ENCODE data around the gene TENT4B. TPM values are rescaled to one million over a fixed set of nuclear protein-coding genes. Genes with fewer than 3 reads are reported as not detected.
"Not testable (repeated sequence)": the region's sequence is repeated elsewhere in the genome, so short reads cannot be mapped to it uniquely, and the experiment has no call there.

The TENT4B gene
- total RNA-seq, 1 donor from 2014 or later, result 13.5 TPM

DNA sequence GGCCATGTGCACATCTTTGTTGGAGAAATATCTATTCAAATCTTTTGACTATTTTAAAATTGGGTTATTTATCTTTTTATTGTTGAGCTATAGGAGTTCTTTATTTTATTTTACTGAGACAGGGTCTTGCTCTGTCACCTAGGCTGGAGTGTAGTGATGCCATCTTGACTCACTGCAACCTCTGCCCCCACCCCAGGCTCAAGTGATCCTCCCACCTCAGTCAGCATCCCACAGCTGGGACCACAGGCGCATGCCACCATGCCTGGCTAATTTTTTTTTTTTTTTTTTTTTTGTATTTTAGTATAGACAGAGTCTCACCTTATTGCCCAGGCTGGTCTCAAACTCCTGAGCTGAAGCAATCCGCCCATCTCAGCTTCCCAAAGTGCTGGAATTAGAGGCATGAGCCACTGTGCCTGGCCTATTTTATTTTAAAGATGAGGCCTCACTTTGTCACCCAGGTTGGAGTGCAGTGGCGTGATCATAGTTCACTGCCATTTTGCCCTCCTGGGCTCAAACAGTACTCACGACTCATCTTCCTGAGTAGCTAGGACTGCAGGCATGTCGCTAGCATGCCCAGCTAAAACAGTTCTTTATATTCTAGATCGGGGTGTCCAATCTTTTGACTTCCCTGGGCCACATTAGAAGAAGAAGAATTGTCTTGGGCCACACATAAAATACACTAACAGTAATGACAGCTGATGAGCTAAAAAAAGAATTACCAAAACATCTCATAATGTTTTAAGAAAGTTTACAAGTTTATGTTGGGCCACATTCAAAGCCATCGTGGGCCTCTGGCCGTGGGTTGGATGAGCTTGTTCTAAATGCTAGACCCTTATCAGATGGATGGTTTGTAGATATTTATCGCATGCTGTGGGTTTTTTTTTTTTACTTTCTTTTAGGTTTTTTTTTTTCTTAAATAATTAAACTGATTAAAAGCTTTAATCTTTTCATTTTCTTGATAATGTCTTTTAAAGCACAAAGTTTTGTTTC lies 13.7 kb downstream of the TENT4B start:
- no peaks in the 10 kb centered on the region for H3K9me3 Mint-ChIP-seq (ENCODE audit: low read depth)
- H3K4me1 Mint-ChIP-seq (ENCODE audit: low read depth), result peaks cover 6% of the 10 kb centered on the region
- TF ChIP-seq, protein P1, sequence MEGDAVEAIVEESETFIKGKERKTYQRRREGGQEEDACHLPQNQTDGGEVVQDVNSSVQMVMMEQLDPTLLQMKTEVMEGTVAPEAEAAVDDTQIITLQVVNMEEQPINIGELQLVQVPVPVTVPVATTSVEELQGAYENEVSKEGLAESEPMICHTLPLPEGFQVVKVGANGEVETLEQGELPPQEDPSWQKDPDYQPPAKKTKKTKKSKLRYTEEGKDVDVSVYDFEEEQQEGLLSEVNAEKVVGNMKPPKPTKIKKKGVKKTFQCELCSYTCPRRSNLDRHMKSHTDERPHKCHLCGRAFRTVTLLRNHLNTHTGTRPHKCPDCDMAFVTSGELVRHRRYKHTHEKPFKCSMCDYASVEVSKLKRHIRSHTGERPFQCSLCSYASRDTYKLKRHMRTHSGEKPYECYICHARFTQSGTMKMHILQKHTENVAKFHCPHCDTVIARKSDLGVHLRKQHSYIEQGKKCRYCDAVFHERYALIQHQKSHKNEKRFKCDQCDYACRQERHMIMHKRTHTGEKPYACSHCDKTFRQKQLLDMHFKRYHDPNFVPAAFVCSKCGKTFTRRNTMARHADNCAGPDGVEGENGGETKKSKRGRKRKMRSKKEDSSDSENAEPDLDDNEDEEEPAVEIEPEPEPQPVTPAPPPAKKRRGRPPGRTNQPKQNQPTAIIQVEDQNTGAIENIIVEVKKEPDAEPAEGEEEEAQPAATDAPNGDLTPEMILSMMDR (IDR thresholded peaks at IDR 0.05; ENCODE audit: unreplicated experiment), result no peak
- H3K36me3 Mint-ChIP-seq (ENCODE audit: insufficient read depth), result no peaks in the 10 kb centered on the region
- no peak overlapping the region for H3K27ac Mint-ChIP-seq
- no peak overlapping the region for H3K4me3 Mint-ChIP-seq (ENCODE audit: low read depth)
- H3K27me3 Mint-ChIP-seq, result no peaks in the 10 kb centered on the region
- DNase-seq (ENCODE audit: low spot score, unreplicated experiment), result no peak

DNA sequence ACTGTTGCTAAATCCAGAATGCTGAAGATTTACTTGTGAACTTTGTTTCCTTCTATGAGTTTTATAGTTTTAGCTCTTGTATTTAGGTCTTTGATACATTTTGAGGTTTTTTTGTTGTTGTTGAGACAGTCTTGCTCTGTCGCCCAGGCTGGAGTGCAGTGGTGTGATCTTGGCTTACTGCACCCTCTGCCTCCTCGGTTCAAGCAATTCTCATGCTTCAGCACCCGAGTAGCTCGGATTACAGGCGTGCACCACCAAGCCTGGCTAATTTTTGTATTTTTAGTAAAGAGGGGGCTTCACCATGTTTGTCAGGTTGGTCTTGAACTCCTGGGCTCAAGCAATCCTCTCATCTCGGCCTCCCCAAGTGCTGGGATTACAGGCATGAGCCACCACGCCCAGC lies 14.4 kb downstream of the TENT4B start:
- H3K27me3 Mint-ChIP-seq, result no peaks in the 10 kb centered on the region
- no peaks in the 10 kb centered on the region for H3K36me3 Mint-ChIP-seq (ENCODE audit: insufficient read depth)
- no peaks in the 10 kb centered on the region for H3K9me3 Mint-ChIP-seq (ENCODE audit: low read depth)
- H3K4me3 Mint-ChIP-seq (ENCODE audit: low read depth), result no peak overlapping the region
- DNase-seq (ENCODE audit: low spot score, unreplicated experiment), result no peak
- no peak overlapping the region for H3K27ac Mint-ChIP-seq
- TF ChIP-seq, protein P1 (IDR thresholded peaks at IDR 0.05; ENCODE audit: unreplicated experiment), result no peak
- peaks cover 6% of the 10 kb centered on the region for H3K4me1 Mint-ChIP-seq (ENCODE audit: low read depth)

DNA sequence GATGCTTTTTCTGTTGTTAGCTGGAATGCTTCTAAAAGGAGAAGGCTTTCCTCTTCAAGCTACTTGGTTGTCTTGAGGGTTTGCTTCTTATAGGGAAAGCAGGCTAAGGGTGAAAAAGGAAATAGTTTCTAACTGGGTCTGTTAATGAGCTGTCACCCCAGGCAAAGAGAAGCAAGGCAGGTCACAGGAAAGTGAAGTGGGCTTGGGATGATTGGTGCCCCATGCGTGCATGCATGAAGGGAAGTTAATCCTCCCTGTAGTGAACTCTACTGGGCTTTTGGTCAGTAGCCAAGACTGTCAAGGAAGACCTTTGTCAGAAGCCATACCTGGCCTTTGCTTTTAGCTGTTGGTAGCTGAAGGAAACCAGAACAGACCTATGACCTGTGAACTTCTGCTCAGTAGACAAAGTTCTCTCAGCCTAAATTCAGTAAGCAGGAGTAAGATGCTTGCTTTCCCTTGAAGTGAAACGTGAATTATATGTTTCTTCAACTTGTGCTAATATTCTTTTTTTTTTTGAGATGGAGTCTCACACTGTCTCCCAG lies 16.5 kb downstream of the TENT4B start:
- H3K9me3 Mint-ChIP-seq (ENCODE audit: low read depth), result no peaks in the 10 kb centered on the region

DNA sequence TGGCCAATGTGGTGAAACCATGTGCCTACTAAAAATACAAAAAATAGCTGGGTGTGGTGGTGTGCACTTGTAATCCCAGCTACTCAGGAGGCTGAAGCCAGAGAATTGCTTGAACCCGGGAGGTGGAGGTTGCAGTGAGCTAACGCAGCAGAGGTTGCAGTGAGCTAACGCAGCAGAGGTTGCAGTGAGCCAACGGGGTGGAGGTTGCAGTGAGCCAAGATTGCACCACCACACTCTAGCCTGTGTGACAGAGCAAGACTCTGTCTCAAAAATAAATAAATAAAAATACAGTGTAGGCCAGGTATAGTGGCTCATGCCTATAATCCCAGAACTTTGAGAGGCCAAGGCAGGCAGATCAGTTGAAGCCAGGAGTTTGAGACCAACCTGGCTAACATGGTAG lies 18.7 kb downstream of the TENT4B start:
- not testable (repeated sequence) for H3K27ac Mint-ChIP-seq; H3K36me3 Mint-ChIP-seq (ENCODE audit: insufficient read depth); DNase-seq (ENCODE audit: low spot score, unreplicated experiment); H3K4me3 Mint-ChIP-seq (ENCODE audit: low read depth); H3K4me1 Mint-ChIP-seq (ENCODE audit: low read depth); H3K27me3 Mint-ChIP-seq; H3K9me3 Mint-ChIP-seq (ENCODE audit: low read depth)

More for the DNA sequence above, 16.5 kb downstream of the TENT4B start:
- no peak overlapping the region for H3K27ac Mint-ChIP-seq
- no peak overlapping the region for H3K4me3 Mint-ChIP-seq (ENCODE audit: low read depth)
- H3K27me3 Mint-ChIP-seq, result no peaks in the 10 kb centered on the region
- DNase-seq (ENCODE audit: low spot score, unreplicated experiment), result no peak
- H3K4me1 Mint-ChIP-seq (ENCODE audit: low read depth), result peaks cover 6% of the 10 kb centered on the region
- no peaks in the 10 kb centered on the region for H3K36me3 Mint-ChIP-seq (ENCODE audit: insufficient read depth)
- TF ChIP-seq, protein P1 (IDR thresholded peaks at IDR 0.05; ENCODE audit: unreplicated experiment), result no peak

DNA sequence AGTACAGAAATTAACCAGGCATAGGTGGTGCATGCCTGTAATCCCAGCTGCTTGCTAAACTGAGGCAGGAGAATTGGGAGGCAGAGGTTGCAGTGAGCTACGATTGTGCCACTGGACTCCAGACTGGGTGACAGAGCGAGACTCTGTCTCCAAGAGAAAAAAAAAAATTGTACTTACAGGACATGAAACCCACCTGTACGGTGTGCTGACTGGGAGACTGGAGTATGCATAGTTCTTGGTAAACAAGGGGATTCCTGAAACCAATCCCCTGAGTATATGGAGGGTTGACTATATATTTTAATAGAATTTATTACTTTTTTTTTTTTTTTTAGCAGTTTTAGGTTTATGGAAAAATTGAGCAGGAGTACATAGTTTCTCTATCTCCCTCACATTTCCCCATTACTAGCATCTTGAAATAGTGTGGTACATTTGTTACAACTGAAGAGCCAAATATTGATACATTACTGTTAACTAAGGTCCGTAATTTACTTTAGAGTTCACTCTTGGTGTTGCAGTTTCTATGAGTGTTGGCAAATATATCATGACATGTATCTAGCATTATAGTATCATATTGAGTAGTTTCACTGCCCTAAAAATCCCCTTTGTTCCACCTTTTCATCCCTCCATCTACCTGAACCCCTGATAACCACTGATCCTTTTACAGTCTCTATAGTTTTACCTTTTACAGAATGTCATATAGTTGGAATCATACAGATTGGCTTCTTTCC lies 19.3 kb downstream of the TENT4B start:
- Mint-ChIP-seq H3K4me3 (ENCODE audit: low read depth) (no peak overlapping the region), H3K9me3 (ENCODE audit: low read depth) (no peaks in the 10 kb centered on the region), H3K27ac (no peak overlapping the region), H3K27me3 (no peaks in the 10 kb centered on the region), H3K4me1 (ENCODE audit: low read depth) (peaks cover 2% of the 10 kb centered on the region), H3K36me3 (ENCODE audit: insufficient read depth) (peaks cover 2% of the 10 kb centered on the region)
- TF ChIP-seq, protein P1 (IDR thresholded peaks at IDR 0.05; ENCODE audit: unreplicated experiment), result no peak
- no peak for DNase-seq (ENCODE audit: low spot score, unreplicated experiment)

All from progenitor cell of endocrine pancreas (in vitro differentiated cells).